Measurements from ENCODE around the gene CST5.
"Not testable (repeated sequence)": the region's sequence is repeated elsewhere in the genome, so short reads cannot be mapped to it uniquely, and the experiment has no call there.

Gene CST5

GRCh38 chr20:23879328-23879798, at the start of gene CST5:
Gene CST5 (minus strand): TSS chr20:23879748. CDS start chr20:23879676, 72 bp downstream.
- DNase-seq, result no peak

GRCh38 chr20:23928788-23929187, 49.2 kb upstream of the CST5 start:
- peak in 1 of 2 experiments; percentile 58 for DNase-seq

DNA sequence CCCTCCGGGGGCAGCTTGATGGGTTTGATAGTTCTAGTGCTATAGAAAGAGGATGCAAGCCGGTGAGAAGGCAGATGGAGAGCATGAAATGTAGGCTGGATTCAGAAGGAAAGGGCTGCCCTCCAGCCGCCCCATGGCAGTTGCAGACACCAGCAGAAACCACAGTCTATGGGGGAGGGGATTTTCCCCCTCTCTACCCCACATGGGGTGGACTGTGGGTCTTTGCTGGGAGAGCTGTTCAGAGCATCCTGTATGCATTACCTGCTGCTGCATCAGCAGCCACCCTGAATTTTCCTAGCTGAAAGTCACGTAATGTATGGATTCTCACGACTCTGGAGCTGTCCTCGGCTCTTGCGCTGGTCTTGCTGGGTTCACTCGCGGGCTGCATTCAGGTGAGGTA, 48.8 kb upstream of the CST5 start:
- DNase-seq, result no peak

DNA sequence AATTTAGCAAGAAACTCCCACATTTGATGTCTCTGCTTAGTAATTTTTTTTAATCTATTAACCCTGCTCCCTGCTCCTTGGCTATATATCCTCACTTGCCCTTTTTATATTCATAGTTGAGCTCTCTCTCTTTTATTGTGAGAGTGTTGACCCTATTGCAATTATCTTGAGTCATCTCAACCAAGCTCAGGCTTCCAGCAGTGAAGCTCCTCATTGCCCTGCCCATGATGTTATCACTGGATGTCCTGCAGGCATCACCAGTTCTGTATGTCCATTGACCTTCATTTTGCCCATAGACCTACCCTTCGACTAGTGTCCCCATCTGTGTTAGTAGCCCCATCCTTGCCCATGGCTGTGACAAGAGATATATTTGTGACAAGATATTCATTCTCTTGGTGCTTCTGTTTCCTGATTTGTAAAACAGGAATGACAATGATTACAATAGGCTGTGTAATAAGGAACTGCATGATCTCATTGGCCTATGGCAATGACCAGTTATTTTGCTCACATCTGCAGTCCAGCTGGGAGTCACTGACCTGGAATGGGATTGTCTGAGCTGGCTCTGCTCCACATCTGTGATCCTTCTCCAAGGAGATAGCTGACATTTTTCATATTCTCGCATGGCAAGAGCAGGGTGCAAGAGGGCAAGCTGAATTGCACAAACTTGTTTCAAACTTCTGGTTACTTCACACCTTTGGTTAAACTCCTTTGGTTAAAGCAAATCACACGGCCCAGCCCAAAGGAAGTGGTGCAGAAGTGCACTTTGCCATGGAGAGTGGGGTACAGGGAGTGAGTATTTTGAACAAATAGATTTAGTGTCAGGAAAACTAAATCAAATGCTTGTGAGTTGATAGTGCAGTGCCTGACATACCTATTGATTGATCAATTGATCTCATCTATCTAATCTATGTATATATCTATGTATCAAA, 47.7 kb upstream of the CST5 start:
- DNase-seq, result no peak

GRCh38 chr20:23926526-23926880, 47.0 kb upstream of the CST5 start:
- DNase-seq, result no peak

DNA sequence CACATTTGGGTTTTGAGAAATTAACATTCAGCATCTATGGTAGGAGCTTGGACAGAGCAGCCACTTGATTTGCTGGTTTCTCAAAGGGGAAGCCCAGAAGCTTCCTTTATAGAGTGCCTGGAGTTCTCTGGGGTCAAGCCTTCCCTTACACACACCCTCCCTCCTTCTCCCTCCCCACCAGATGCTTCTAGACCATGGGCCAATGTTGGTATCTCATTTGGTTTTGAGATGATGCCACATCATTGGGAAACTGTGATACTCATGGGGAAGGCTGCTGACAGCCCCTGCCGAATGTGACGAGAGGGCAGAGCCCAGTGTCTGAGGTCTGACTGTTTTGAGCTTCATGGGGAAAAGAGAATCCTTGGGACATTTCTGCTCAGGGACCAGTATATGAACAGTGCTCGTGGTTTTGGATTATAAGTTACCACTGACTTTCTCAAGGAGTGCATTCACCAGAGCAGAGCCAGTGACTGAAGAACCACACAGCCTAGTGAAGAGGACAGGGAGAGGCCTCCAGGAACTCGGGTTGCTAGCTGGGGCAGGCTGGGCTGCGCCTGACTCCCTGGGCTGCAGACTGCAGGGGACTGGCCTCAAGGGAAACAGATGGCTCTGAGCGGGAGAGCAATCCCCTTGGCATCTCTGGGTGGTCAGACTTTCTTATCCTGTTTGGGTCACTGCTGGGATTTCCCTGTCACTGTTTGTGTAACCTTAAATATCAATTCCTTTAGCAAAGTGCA, 46.4 kb upstream of the CST5 start:
- DNase-seq, result no peak

GRCh38 chr20:23924751-23925150, 45.2 kb upstream of the CST5 start:
- DNase-seq, result no peak

DNA sequence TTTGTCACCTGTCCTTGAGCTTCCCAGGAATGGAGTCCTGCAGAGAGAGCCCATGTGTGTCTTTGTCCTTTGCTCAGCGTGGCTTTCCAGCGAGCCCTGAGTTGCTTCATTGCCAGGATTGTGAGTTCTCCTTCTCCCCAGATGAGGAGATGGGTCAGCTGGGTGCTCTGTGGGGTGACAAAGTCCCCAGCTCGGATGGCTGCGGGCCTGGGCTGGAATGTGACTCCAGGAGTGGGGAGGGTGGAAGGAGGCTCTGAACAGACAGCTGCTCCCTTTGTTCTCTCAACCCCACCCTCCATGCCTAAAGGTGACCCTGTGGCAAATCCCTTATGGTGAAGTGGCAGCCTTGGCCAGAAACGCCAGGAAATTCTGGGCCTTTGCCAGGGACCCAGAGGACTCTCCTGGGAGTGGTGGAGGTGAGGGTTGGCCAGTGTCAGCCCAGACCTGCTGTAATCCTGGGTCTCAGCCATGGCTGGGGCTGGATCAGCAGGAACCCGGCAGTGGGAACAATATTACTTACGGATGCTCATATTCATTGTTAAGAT, 44.4 kb upstream of the CST5 start:
- no peak for DNase-seq

GRCh38 chr20:23923311-23923710, 43.8 kb upstream of the CST5 start:
- DNase-seq, result no peak

- DNase-seq, result no peak
These were observed 41.1 kb upstream of the CST5 start for GRCh38 chr20:23920408-23921325.

- no peak for DNase-seq
These were observed 39.3 kb upstream of the CST5 start for GRCh38 chr20:23918896-23919295.

- DNase-seq, result no peak
These were observed 38.7 kb upstream of the CST5 start for GRCh38 chr20:23918101-23918862.

GRCh38 chr20:23917024-23917725, 37.6 kb upstream of the CST5 start:
- no peak for DNase-seq

- DNase-seq, result no peak
These were observed 36.3 kb upstream of the CST5 start for GRCh38 chr20:23915844-23916243.

- not testable (repeated sequence) for DNase-seq
These were observed 34.9 kb upstream of the CST5 start for GRCh38 chr20:23914469-23914868.

- DNase-seq, result no peak
These were observed 30.7 kb upstream of the CST5 start for GRCh38 chr20:23910210-23910609.

DNA sequence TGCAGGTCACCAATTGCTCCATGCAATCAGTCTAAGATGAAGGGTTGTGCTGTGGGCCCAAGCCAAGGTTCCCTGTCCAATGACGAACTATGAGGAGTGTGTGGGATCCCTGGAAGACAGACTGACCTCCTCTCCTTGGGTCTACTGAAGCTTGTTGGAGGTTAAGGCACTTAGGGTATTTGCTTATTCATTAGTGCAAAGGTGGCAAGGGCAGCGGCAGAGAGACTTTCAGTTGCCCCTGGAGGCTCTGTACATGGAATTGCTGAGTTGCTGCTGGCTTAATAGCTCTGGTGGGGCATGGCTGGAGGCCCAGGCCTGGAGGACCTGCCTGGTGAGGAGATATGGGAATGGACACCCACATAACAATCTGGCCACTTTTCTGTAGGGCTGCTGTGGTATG, 29.8 kb upstream of the CST5 start:
- no peak for DNase-seq

- no peak for DNase-seq
These were observed 28.0 kb upstream of the CST5 start for GRCh38 chr20:23907579-23907978.

GRCh38 chr20:23902396-23902795, 22.8 kb upstream of the CST5 start:
- DNase-seq, result not testable (repeated sequence)

GRCh38 chr20:23890867-23891266, 11.3 kb upstream of the CST5 start:
- DNase-seq, result not testable (repeated sequence)

DNA sequence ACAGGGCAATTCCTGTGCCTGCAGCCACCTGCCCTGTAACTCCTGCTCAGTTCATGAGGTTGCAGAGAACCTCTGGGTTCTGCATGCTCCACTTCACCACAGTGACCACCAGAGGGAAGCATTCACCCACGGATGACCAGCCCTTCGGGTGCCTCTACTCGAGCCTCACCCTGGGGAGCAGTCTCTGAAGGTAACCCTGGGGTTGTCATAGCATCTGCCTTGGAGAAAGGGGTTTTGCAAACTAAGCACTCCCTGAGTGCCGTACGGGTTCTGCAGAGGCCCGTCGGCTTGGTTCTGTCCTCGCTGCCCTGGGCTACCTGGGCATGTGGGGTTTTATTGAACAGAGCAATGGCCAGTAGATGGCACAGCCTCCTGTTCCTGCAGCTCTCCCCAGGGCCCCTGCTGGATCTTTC, 10.2 kb upstream of the CST5 start:
- peak; percentile 16 to 43 for DNase-seq
